CD4-positive, alpha-beta T cell treated with Interleukin-4 for 4 hours (primary cell): ENCODE measurements around the gene MIB2.
"Not testable (repeated sequence)": the region's sequence is repeated elsewhere in the genome, so short reads cannot be mapped to it uniquely, and the experiment has no call there.

Source experiments
- DNase-seq: peaks from one replicate; pipeline ENCODE4 v3.0.0-alpha.2; 2020

MIB2 gene

DNA sequence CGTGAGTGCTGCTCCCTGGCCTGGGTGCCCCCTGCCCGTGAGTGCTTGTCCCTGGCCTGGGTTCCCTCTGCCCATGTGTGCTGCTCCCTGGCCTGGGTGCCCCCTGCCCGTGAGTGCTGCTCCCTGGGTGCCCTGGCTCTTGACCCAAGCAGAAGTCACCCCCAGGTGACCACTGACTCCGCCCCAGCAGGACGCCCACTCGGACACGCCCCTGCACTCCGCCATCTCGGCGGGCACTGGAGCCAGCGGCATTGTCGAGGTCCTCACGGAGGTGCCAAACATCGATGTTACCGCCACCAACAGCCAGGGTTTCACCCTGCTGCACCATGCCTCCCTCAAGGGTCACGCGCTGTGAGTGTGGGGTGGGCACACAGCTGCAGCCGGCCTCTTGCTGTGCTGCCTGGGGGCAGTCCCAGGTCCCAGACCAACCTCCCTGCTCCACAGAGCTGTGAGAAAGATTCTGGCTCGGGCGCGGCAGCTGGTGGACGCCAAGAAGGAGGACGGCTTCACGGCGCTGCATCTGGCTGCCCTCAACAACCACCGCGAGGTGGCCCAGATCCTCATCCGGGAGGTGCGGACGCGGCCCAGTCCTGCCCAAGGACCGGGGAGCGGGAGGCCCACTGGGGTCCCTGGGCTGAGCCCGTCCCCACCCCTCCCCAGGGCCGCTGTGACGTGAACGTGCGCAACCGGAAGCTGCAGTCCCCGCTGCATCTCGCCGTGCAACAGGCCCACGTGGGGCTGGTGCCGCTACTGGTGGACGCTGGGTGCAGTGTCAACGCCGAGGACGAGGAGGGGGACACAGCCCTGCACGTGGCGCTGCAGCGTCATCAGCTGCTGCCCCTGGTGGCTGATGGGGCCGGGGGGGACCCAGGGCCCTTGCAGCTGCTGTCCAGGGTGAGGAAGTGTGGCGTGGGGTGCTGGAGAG is 12.8 kb downstream of the MIB2 start:
- no peak for DNase-seq

- DNase-seq = peak; percentile 37
These were observed 13.6 kb downstream of the MIB2 start for GRCh38 chr1:1628754-1629429.

DNA sequence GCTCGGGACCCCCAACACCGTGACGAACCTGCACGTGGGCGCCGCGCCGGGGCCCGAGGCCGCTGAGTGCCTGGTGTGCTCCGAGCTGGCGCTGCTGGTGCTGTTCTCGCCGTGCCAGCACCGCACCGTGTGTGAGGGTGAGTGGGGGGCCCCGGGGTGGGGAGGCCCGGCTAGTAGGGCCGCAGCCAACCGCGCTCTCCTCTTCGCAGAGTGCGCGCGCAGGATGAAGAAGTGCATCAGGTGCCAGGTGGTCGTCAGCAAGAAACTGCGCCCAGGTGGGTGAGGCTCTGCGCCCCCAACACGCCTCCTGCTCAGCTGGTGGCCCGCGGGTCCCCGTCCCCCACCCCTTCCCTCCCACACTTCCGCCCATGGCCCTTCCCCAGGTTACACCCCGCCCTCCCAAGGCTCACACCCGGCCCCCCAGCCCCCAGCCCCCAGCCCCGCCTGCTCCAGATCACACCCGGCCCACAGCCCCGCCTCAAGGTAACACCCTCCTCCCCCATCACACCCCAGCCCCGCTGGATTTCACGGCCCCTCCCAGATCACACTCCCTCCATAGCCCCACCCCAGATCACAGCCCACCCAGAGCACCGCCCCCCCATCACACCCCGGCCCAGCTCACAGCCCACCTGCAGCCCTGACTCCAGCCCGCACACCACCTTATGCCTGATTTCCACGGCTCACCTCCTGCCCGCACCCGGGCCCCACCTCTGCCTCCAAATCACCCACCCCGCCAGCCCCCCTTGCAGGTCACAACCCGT is 14.3 kb downstream of the MIB2 start:
- peak; percentile 91 for DNase-seq

DNA sequence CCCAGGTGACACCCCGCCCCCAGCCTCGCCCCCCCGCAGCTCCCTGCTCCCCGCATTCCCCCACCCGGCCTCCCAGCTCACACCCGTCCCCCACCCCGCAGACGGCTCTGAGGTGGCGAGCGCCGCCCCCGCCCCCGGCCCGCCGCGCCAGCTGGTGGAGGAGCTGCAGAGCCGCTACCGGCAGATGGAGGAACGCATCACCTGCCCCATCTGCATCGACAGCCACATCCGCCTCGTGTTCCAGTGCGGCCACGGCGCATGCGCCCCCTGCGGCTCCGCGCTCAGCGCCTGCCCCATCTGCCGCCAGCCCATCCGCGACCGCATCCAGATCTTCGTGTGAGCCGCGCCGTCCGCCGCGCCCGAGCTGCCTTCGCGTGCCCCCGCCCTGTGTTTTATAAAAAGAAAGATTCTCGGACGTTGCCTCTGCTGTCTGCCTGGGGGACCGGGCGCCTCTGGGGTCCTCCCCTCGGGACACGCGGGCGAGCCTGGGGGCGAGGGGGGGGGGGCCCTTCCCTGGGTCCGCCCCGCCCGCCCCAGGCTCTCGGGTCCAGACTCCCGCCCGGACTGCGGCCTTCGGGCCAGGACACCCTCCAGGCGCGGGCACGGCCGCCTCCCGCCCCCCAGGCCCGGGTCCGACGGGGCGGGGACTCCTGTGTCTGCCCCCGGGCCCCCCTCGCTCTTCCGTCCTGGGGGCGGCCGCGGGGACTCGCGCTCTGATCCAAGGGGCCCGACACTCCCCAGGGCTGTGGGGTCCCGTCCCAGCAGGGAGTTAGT is 15.1 kb downstream of the MIB2 start:
- peak; percentile 96 for DNase-seq

DNA sequence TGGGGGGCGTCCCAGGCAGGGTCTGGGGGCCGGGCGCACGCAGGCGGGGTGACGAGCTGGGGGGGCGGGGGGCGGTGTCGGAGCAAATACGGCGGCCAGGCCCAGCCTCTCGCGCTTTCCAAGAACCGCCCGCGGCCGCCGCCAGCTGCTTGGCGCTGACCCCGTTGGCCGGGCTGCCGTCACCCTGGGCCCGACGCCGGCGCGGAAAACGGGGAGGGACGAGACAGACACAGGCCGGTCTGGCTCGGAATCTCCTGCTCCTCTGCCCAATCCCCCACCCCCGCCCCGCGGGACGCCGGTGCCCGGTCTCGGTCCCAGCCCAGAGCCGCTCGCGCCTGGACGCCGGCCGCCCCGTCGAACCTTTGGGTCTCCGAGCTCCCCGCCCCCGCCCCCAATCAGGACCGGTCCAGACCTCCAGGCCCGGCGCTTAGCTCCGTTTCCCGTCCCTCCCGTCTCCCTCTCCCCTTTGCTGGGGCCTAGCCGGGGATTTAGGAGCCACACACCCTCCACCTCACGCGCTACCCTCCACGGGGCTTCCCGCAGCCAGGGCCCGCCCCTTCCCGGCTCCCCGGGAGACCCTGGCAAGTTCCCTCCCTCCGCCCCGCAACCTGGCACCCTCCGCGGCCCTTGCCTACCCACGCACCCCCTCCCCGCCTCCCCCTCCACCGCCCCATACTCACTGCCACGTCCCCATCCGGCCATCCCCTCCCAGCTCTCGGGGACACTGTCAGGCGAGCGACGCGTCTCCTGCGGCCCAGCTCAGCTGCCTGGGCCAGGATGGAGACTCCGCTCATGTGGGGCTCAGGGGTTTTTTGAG is 15.9 kb downstream of the MIB2 start:
- no peak for DNase-seq

GRCh38 chr1:1631782-1632420 is 16.6 kb downstream of the MIB2 start, which contains the start of gene MMP23B:
Gene MMP23B (plus strand): TSS chr1:1632173. CDS start chr1:1632219, 46 bp downstream.
- no peak for DNase-seq

DNA sequence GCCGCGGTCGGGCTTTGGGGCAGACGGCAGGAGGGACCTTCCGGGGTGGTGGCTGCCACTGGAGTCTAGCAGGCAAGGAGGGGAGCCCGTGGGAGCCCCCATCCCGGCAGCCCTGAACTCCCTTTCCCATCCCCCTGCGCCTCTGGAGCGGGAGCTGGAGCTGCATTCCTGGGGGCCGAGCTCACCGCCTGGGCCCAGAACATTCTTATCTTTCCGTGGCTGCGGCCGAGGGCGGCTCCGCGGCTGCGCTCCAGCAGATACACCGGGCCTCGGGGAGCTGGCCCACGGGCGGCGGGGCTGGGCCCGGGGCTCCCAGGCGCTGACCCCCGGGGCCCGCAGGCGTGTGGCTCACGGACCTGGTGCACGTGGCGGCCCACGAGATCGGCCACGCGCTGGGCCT is 18.1 kb downstream of the MIB2 start:
- not testable (repeated sequence) for DNase-seq

GRCh38 chr1:1634613-1635012 is 19.3 kb downstream of the MIB2 start:
- DNase-seq = not testable (repeated sequence)

DNA sequence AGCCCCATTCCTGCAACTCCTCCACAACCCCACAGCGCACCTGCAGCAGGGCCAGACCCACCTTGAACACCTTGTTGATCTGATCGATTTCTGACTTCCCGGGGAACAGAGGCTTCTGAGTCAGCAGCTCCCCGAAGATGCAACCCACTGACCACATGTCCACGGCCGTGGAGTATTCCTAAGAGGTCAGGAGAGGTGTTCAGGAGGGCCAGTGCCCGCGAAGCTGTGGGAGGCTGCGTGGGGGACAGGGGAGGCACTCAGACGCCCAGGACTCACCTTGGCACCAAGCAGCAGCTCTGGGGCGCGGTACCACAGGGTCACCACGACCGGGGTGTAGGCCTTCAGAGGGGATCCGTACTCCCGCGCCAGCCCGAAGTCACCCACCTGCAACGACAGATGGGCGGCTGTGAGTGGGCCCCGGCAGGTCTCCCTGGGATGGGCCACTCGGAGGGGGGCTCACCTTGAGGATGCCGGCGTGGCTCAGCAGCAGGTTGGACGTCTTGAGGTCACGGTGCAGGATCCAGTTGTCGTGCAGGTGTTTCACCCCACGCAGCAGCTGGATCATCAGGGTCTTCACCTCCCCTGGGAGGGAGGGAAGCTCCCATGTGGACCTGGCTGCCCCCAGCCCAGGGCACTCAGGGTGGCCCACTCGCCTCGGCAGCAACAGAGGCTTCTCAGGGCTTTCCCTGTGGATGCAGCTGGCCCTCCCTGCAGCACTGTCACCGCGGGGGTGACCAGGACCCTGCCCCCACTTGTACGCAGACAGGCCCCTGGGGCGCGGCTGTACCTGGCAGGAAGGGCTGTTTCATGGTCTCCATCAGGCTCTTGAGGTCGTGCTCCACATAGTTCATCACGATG is 21.6 kb downstream of the MIB2 start:
- not testable (repeated sequence) for DNase-seq

- DNase-seq = not testable (repeated sequence)
These were observed 22.2 kb downstream of the MIB2 start for GRCh38 chr1:1637479-1637875.

GRCh38 chr1:1638528-1638927 is 23.2 kb downstream of the MIB2 start:
- DNase-seq = not testable (repeated sequence)

DNA sequence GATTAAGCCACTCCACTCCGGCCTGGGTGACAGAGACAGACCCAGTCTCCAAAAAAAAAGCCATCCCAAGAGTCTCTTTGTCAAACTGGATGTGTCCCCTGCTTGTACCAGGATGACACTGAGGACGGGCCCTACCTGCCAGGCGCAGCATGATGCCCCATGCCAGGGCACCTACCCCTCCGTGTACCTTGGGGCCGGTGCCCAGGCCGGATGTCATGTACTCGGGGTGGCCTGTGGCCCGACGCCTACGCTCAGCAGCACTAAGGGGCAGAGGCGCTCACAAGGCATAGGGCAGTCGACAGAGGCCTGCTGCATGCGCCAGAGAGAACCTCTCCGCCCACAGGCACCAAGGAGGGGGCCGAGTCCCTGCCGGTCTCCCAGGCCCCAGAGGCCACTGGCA is 24.1 kb downstream of the MIB2 start:
- not testable (repeated sequence) for DNase-seq

DNA sequence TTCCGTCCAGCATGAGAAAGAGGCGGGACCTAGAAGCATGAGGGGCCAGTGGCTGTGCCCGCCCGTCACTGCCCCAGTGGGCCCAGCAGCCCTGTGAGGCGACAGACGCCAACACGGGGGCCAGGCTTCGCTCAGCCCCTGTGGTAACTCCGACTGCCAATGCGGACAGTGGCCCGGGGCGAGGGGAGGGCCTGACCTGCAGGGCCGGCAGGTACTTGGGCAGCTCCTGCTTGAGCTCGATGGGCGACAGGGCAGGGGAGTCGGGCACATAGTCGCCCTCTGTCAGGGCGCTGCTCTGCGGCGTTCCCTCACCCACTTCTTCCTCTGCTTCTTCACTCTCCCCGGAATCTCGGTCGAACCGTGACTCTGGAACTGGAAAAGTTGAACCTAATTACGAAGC is 24.8 kb downstream of the MIB2 start:
- DNase-seq = not testable (repeated sequence)

DNA sequence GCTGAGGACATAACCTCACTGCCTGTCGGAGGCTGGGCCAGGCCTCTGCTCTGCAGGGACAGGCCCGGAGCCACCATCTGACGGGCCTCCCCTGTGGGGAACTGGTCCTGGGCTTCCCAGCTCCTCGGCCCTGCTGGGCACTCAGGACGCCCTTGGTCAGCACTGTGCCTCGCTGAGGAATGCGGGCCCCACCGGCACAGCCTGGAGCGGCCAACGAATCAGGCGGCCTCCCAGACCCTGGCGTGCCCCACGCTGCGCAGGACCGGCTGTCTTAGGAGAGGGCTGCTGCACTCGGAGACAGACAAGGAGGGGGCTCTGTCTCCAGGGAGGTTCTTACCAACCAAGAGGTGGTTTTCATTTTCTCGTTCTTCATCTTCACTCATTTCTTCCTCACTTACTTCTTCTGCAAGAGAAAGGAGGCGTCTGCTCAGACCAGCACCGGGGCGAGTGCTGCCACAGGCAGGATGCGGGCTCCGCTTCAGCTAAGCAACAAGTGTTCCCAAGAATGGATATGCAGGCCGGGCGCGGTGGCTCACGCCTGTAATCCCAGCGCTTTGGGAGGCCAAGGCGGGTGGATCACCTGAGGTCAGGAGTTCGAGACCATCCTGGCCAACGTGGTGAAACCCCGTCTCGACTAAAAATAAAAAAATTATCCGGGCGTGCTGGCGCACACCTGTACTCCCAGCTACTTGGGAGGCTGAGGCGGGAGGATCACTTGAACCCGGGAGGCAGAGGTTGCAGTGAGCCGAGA is 25.6 kb downstream of the MIB2 start:
- DNase-seq = not testable (repeated sequence)

DNA sequence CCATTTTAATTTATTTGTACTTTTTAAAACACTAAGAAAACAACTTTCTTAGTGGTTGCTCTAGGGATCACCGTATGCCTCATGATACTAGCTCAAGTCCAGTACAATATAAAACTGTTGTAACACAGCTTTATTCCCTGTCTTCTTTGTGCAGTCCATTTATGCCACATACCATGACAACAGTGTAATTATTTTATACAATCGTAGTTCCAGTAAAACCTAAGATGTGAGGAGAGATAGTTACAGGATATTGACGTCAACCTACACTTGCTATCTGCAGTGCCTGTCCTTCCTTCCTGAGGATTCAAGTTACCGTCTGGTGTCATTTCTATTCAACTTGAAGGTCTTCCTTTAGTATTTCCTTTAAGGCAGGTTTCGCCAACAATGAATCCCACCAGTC is 31.0 kb downstream of the MIB2 start:
- DNase-seq = not testable (repeated sequence)

- not testable (repeated sequence) for DNase-seq
These were observed 32.4 kb downstream of the MIB2 start for GRCh38 chr1:1647567-1648241.

- not testable (repeated sequence) for DNase-seq
These were observed 33.0 kb downstream of the MIB2 start for GRCh38 chr1:1648265-1648664.
